ENCODE data around the gene BAAT. TPM values are rescaled to one million over a fixed set of nuclear protein-coding genes. Genes with fewer than 3 reads are reported as not detected.

The BAAT gene
- total RNA-seq, 1 experiment from 2014 or later = not detected

DNA sequence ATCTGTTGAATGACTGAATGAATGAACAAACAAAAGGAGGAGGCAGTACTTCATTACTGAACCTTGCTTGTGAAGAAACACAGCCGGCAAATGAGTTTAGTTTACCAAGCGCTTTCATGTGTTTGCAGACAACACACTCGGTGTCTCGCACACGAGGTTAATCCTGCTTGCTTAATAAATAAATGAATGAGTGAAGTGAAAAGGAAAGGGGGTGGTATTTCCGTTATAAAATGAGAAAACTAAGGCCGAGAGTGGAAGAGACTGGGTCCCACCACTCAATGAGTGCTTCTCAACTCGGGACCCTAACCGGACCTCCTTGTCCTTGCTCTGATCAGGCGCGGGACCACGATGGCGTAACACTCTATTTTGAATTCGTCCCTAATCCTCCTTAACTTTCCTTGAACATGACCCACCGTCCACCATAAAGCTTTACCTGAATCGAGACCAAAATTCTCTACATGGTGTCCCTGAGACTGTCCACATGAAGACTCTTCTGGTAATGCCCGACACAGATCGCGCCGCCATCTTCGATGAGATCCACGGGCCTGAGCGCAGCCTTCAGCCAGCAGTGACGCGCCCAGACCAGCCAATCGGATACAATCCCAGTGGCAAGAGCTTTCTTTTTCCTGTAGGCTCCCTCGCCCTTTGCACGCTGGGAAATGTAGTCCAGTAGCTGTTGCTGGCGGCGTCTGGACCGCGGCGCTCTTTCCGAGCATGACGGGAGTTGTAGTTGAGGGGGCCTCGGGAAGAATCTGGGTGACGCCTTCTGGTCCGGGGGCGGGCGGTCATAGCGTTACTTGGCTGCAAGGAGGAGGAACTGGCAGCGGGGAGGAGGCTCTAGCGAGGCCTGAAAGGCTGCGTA lies 13.5 kb upstream of the BAAT start, which contains the start of the genes MRPL50 and ZNF189:
TSS of gene MRPL50 (minus strand) at position 551 of the 862 bp plus-strand sequence. CDS start at position 525, 26 bp downstream.
TSS of gene ZNF189 (plus strand) at position 784 of the 862 bp plus-strand sequence. CDS start 306 bp downstream, outside the sequence.
- DNase-seq (ENCODE audit: low read depth) = peak; percentile 99

GRCh38 chr9:101397746-101398067 lies 12.9 kb upstream of the BAAT start:
- DNase-seq (ENCODE audit: low read depth) = no peak

GRCh38 chr9:101394687-101395086 lies 9.9 kb upstream of the BAAT start:
- no peak for DNase-seq (ENCODE audit: low read depth)

DNA sequence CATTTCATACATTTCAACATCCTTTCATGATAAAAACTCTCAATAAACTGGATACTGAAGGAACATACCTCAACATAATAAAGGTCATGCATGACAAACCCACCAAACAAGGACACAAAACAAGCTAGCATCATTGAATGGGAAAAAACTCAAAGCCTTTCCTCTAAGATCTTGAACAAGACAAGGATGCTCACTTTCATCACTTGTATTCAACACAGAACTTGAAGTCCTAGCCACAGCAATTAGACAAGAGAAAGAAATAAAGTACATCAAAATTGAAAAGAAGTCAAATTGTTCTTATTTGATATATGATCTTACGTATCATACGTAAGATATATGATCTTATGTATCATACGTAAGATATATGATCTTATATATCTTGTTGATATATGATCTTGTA lies 8.3 kb upstream of the BAAT start:
- no peak for DNase-seq (ENCODE audit: low read depth)

GRCh38 chr9:101388507-101388993 lies 3.7 kb upstream of the BAAT start:
- DNase-seq (ENCODE audit: low read depth) = peak; percentile 11

- DNase-seq (ENCODE audit: low read depth) = peak; percentile 47
Observed at GRCh38 chr9:101387871-101388506, 3.2 kb upstream of the BAAT start.

- DNase-seq (ENCODE audit: low read depth) = no peak
Observed at GRCh38 chr9:101383361-101383760, 1.4 kb downstream of the BAAT start.

DNA sequence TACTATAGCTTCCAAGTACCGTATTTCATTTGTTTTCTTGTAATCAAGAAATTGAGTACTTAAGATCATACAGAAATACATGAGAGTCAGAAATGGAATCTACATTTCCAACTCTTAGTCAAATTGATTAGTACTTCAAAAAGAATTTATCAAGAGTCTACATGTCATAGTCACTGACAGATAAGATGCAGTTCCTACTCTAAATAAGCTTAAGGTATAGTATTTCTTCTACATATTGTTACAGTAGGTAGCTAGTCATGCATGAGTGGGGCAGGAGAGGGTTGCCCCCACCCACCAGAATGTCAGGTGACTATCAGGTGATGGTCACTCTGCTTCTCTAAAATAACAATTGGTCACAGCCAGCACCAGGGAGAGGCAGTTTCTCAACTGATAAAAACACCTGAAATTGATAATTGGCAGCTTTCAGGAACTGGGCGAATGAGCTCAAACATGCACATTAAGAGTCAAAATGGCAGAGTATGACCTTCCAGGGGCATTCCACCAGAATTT lies 2.9 kb downstream of the BAAT start:
- DNase-seq (ENCODE audit: low read depth) = no peak

DNA sequence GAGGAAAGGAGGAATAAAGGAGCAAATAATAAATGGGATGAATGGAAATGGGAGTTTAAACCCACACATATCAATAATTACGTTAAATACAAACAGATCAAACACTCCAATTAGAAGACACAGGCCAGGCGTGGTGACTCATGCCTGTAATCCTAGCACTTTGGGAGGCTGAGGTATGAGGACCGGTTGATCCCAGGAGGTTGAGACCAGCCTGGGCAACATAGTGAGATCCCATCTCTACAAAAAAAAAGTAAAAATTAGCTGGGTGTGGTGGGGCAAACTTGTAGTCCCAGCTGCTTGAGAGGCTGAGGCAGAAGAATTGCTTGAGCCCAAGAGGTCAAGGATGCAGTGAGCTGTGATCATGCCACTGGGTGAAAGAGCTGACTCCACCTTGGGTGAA lies 3.7 kb downstream of the BAAT start:
- no peak for DNase-seq (ENCODE audit: low read depth)

- no peak for DNase-seq (ENCODE audit: low read depth)
Observed at GRCh38 chr9:101380295-101380694, 4.5 kb downstream of the BAAT start.

- peak; percentile 77 for DNase-seq (ENCODE audit: low read depth)
Observed at GRCh38 chr9:101376111-101376848, 8.5 kb downstream of the BAAT start.

DNA sequence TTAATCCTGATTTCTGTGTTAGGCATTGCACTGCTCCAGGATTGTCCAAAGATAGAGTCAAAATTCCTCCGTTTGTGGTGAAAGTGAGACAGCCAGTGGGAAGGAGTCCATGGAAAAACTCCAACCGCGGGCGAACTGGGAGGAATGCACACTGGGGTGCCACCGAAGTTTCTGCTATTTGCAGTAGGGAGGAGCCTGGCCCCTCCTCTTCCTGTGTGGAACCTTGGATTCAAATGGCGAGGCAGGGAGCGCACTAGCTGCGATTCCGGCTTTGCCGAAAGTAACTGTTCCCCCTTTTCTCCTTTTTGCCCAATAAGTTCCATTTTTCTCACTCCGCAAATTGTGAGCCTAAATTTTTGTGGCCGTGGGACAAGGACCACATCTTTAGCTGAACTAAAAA lies 9.3 kb downstream of the BAAT start:
- DNase-seq (ENCODE audit: low read depth) = peak; percentile 34

DNA sequence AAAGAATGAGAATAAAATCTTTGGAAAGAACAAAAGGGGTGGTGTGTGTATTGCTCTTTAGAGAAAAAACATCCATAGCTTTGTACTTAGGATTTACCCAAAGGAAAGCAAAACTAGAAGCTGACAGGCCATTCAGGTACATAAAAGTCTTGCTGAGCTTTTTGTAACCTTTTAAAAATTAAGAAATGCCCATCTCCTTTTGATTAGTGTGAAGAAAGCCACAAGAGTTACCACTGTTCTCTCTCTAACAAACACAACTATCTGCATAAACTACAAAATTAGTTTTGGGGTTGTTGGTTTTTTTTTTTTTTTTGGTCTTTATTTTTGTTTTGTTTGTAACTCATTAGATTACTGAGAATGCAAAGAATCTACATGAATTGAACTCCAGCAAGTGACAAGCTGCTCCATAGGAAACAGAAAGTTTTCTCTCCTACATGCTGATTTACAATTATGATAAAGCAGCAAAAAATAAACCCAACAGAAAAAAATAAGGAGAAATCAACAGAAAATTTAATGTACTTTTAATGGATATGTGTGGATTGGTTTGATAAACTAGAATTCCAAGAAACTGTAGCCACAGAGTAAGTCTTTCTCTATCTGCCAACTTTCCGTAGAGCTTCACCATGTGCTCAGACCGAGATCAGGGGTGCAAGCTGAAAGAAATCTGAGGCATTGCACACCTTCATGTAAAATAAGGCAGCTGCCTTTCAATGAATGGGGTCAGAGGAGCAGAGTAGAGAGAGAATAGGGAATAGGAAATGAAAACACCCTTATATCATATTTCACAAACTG lies 12.3 kb downstream of the BAAT start:
- DNase-seq (ENCODE audit: low read depth) = no peak

- no peak for DNase-seq (ENCODE audit: low read depth)
Observed at GRCh38 chr9:101371813-101372212, 13.0 kb downstream of the BAAT start.

GRCh38 chr9:101369884-101370531 lies 14.8 kb downstream of the BAAT start:
- DNase-seq (ENCODE audit: low read depth) = no peak

DNA sequence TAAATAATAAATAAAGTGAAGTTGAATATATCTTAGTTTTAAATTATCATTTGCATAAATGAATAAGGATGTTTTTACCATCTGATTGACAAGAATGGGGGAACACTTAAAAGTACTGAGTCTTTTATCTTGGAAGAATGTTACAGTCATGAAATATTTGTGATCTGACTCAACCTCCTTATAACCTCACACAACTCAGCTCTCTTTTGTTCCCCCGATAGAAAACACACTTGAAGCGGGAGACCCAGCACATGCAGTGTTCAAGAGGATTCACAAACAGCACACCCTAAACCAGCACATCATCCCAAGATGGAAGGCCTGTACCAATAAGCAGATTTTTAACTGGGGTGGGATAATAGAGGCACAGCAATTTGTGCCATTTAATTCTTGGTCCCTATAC lies 15.5 kb downstream of the BAAT start:
- peak; percentile 52 for DNase-seq (ENCODE audit: low read depth)

GRCh38 chr9:101367323-101367722 lies 17.5 kb downstream of the BAAT start:
- DNase-seq (ENCODE audit: low read depth) = no peak

DNA sequence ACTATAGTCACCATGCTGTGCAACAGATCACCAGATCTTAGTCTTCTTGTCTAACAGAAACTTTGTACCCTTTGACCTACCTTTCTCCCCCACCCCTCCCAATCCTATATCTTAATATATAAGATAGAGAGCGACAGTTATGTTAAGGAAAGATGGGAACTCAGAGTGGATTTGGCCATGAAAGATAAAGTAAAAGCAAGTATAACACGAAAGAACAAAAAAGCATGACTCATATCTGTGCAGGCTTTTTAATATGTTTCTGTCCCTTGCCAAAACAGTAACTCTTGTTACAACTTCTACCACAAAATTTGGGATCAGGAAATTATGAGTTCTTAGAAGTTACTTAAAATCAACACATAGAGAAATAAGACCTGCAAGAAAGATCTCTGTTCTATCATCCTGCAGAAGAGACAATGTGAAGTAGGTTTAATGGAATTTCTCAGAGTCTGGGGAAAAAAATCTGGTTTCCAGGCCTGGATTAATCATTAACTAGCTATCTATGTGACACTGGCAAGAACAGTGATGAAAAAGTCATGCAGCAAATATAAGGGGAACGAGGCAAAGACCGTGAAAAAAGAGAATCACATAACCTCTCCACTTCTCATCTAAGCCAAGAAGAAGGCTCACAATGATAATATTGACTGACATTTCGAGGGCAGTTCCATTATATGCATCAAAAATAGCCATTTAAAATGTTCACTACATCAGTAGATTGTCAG lies 18.6 kb downstream of the BAAT start:
- DNase-seq (ENCODE audit: low read depth) = peak; percentile 9

DNA sequence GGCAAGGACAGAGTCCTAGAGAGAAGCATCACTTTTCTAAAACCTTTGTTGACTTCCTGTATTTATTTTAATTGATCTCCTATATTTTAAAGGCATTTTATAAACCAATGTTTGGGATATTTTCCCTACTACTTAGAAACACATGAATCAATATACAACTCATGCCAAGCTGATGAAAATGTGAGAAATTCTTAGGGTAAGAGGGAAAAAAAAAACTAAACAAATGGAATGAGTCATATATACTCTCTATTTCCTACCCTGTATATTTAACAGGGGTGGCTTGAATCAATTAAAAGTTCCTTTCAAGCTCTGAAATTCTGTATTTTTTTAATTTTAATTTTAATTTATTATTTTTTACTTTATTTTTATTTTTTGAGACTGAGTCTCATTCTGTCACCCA lies 19.6 kb downstream of the BAAT start:
- DNase-seq (ENCODE audit: low read depth) = no peak

DNA sequence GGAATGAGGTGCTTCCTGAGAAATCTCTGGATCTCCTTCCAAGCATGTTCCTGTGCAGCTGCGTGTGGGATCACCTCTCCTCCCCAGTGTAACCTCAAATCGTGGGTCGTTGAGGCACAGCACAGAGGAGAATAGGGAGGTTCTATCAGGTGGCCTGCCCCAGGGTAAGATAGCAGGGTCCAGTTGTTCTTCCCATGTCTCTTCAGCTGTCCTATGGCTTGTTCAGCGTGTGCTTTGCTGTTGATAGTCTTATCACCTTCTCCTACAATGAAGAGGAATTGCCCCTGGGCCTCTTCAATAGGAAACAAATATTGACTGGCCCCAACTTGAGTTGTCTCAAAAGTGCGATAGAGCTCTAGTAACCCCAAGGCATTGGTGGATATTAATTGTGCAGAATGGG lies 22.4 kb downstream of the BAAT start:
- DNase-seq (ENCODE audit: low read depth) = no peak

Data from M059J (cell line).